Activated CD8-positive, alpha-beta memory T cell treated with anti-CD3 and anti-CD28 coated beads, Interleukin-2, amount 50 U/mL, for 4 hours (primary cell): ENCODE results near the gene TTN.

Source experiments
- DNase-seq: peaks from one replicate; pipeline ENCODE4 v3.0.0-alpha.2; 2020

The TTN gene

DNA sequence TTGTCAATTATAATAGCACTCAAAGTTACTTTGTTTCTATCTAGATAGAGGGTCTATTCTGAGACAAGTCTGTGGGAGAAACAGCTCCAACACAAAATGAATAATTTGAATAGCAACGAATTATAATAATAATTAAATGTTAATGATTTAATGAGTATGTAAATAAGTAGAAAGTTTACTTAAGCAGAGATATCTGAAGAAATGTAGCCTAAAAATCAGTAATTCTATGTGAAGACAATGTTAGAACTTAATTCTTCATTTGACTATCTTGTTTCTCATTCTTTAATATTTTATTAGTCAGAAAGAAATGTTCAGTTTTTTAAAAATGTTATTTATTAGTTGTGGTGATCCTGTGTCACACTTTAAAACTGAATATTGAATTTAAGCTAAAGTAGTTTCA, 165.7 kb downstream of the TTN start:
- DNase-seq = no peak

- no peak for DNase-seq
Measured at GRCh38 chr2:178635897-178636296, 171.3 kb downstream of the TTN start.

DNA sequence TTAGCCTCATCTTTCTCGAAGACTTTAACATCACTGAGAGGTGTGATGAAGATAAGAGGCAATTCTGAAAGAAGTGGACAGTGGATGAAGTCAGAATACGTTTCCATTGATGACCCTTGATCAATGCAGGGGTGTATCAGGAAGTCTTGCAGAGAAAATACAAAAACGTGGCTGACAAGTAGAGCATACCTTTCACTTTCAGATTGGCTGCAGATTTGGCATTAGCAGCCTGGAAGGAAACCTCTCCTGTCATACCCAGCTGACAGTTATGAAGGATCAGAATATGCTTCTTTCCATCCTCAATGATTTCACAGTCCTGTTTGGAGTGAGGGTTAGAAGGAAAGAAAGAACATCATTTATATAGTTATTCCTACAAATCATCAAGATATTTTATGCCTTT, 174.5 kb downstream of the TTN start:
- no peak for DNase-seq

- no peak for DNase-seq
Measured at GRCh38 chr2:178630581-178630980, 176.6 kb downstream of the TTN start.

- no peak for DNase-seq
Measured at GRCh38 chr2:178629463-178629862, 177.8 kb downstream of the TTN start.

DNA sequence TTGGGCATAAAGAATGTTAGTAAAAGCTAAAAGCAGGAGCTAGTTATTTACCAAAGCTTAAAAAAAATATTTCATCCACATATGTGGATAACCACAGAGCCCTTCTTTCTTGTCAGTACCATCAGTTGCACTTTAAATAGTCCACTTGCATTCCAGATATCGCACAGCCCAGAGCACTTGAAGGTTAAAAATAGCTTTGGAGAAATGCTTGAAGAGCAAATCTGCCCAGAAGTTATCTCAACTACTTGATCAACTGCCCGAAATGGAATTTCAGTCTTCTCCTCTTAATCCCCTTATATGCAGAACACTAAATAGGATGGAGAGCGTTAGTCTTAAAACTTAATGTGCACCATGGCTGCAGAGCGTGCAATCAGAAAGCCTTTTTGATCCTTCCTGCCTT, 178.6 kb downstream of the TTN start:
- DNase-seq = no peak

DNA sequence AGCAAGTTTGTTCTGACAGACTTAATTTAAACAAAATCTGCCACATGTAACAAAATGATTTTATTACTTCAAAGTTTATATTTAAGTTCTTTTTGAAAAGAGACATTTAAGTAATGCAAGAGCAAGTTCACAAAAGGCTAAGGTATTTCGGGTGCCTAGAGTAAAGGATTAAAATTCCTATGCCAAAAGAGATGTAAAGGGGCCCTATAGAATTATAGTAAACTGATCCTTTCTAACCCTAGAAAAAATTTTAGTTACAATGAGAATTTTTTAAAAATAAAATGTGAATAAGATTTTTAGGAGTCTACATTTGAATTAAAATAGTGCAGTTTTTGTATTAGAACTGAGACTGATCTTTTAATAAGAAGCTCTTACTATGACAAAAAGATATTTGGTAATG, 179.8 kb downstream of the TTN start:
- no peak for DNase-seq

DNA sequence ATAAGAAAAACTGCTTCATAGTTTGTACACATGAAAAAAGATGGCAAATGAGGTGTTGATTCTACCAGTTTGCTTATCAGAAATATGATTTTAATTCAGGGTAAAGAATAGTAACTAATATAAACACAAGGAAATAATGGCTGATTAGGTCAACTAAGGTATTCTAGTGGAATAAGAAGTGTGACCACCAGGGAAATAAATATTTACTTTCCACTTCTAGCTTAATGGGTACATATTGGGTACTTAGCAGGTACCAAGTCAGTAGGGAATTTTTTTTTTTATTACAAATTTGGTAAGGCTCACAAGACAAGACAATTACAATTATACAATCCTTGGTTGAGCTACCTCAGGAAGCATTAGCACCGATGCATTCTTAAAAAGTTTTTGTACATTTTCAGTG, 191.3 kb downstream of the TTN start:
- no peak for DNase-seq

DNA sequence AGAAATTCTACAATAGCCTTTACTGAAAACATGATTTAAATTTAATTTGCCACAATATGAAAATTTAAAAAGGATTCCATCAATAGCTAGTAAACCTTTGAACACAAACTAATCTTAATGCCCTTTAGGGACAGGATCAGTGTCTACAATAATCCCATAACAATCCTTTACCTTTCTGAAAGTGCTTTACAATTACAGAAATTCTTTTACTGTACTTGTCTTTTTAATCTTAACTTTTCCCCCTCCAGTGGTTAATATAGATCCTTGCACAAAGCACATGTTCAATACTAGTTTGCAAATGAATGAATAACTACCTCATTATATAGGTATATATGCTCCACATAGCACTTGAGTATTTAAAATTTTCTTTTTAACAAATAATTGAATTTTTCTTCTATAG, 204.3 kb downstream of the TTN start:
- DNase-seq = no peak

DNA sequence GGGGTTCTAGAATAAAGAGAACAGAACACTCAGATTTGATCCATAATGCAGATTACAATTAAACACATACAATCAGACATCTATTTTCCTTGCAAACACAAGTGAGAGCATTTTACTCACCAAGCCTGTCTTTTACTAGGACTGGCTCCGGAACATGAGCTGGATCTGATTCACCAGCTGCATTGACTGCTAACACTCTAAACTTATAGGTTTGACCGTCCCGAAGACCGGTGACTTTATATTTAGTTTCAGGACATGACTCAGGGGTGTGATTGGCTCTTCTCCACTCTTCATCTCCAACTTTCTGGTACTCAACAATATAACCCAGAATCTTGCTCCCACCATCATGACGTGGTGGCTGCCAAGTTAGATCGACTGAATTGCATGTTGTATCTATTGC, 214.6 kb downstream of the TTN start:
- no peak for DNase-seq

- DNase-seq = no peak
Measured at GRCh38 chr2:178589335-178589734, 217.9 kb downstream of the TTN start.

DNA sequence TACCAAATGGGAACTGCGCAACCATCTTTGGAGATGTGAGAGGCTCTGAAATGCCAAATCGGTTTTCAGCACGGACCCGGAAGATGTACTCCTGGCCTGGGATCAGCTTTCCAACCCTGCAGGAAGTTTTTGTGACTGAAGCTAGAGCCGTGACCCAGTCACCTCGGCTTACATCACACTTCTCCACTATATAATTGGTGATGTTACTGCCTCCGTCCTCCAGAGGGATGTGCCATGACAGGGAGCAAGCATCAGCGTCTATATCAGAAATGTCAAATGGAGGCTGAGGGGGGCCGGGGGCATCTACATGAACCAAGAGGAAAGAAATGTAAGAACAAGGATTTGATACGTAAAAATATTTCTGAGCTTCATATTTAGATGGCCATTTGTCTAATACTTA, 222.6 kb downstream of the TTN start:
- DNase-seq = no peak

DNA sequence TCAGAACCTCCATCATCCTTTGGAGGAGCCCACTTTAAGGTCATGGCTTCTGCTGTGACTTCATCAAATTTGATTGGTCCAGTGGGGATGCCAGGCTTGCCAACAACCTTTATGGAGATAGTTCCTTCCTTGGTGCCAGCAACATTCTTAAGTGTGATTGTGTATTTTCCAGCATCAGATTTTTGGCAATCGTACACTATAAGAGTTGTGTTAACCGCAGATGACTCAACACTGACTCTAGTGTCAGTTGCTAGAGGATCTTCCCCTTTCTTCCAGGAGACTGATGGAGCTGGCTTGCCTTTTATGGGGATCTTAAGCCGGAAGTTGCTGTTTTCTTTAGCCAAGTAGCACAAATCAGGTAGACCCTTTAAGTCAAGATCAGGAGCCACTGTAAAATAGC, 228.2 kb downstream of the TTN start:
- no peak for DNase-seq

DNA sequence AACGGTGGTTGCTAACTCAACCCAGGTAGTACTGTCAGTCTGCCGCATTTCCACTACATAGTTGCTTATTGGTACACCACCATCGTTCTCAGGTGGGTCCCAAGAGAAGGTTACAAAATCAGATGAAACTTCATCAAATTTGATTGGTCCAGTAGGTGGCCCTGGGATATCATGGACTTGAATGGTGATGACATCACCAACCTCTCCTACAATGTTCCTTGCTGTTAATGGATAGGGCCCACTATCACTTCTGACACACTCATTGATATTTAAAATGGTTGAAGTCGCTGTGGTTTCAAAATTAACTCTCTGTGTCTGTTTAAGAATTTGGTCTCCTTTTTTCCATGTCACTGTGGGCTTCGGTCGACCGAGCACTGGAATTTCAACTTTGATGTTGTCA, 232.4 kb downstream of the TTN start:
- DNase-seq = no peak

DNA sequence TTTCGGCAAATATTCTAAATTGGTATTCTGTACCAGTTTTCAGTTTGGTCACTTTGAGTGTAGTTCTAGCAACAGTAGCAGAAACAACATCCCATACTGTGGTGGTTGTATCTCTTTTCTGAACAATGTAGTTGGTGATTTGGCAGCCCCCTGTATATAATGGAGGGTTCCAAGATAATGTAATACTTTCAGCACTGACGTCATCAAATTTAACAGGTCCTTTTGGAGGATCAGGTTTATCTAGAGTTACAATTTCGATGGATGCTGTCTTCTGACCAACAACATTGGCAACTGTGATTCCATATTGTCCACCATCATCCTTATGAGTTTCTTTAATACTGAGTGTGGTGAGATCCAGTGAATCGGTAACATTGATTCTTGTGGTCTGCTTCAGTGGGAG, 239.0 kb downstream of the TTN start:
- no peak for DNase-seq

DNA sequence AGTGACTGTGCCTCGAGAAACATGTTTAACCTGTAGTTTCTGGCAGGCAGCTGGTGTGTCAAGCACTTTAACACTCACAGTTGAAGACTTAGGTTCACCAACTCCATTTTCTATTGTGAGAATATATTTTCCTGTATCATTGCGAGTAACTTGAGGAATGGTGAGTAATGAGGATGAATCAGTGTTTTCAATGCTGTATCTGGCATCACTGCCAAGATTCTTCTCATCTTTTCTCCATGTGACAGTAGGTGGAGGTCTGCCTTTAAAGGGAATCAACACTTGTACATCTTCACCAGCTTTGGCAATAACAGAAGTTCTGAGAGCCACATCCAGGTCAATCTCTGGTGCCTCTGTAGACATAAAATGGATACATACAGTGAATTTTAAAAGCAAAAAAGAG, 254.2 kb downstream of the TTN start:
- no peak for DNase-seq

DNA sequence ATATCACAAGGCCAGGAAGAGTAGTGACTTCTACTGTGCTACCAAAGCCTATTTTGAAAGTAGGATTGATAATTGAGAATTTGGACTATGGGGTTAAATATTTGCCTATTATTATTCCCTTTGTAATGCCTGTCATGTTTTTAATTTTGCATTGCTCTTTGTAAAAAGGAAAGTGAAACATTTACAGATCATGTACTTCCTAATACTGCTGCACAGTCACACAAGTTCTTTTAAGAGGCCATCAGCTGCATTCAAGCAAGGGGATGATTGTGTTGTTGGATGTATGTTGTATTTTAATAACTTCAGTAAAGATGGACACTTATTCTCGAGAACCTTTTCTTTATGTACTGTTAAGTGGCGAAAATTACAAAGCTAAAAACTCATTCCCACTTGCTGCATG, 256.9 kb downstream of the TTN start:
- DNase-seq = no peak

DNA sequence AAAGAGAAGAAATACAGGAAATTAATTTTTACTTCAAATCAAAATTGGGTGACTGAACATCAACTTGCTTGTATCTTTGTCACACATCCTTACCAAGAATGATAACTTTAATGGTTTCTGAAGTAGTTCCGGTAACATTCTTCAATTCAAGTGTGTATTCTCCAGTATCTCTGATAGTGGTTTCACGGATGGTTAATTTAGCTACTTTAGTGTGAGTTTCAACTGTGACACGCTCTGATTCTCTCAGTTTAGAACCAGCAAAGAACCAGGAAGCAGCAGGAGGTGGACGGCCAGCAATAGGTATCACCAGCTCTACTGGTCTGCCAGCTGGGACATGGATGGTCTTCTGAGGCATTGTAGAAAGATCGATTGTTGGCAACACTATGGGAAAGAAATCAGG, 264.7 kb downstream of the TTN start:
- no peak for DNase-seq

DNA sequence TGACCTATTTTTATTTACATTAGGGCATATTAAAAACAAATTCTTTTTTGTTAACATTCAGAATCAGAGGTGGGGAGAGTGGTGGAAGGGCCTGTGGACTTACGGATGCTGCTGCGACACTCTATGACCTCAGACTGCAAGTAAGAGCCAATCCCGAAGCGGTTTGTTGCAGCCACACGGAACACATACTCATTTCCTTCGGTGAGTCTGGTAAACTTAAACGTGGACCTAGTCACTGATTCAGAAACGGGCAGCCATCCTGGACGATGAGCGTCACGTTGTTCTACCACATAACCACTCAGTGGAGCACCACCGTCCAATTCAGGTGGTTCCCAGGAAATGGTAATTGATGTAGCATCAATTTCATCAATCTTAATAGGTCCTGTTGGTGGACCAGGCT, 265.1 kb downstream of the TTN start:
- no peak for DNase-seq

DNA sequence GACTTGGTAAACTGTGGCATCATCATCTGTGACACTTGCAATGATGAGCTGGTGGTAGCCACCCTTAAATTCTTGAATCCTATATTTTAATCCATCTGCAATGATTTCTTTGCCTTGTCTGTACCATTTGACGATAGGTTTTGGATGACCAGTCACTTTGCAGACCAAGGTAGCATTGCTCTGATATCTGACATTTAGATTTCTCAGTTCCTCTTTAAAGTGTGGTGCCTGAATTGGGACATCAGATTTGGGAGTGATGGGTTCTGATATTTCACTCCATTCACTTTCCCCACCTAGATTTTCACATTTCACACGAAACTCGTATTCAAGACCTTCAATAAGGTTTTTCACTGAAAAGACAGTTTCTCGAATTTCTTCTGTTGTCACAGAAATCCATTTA, 271.2 kb downstream of the TTN start:
- no peak for DNase-seq

- no peak for DNase-seq
Measured at GRCh38 chr2:178531168-178531567, 276.1 kb downstream of the TTN start.

- DNase-seq = no peak
Measured at GRCh38 chr2:178530625-178531142, 276.5 kb downstream of the TTN start.

DNA sequence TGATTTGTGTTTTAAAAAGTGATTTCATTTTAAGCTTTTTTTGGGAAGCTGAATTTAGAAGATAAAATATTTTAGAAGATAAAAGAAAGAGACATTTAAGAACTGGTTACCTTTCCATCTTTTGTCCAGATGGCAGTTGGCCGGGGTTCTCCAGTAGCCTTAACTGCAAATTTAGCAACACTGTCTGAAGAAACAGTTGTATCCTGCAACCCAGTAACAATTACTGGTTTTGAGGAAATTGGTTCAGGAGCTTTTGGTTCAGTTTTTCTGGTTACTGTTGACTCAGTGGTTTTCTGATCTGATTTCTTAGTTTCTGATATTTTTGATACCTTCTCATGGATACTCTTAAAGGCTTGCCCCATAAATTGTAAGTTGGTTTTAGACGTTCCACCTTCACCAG, 277.1 kb downstream of the TTN start:
- DNase-seq = no peak

DNA sequence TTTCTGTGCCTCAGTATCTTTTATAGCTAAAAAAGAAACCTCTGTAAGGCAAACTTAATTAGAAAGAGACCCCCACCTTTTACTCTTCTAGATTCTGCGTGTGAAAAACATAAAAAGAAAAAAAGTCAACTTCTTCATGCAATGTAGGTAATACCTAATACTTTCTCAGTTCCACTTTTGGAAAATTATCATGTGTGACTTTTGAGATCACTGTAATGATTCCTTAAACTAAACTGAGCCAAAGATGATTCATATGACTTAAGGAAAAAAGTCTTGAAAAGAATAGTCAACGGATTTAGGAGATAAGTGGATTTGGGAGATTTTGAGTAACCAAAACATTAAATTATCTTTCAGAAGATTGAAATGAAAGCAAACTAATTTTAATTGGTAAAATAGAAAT, 278.0 kb downstream of the TTN start:
- no peak for DNase-seq

DNA sequence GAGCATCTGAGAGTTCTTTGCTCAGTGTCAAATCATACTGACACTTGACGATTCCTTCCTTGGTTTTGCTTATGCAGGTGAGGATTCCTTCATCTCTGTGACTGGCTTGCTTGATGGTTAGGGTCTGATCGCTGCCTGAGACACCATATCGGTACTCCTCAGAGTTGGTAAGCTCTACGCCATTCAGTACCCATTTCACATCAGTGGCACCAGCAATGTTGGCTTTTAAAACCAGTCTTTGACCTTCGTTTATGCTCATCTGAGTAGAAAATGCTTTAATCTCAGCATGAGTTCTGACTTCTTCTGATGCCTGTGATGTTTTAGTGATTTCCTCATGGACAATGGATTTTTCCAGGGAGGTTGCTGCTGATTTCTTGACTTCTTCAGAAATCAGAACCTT, 278.6 kb downstream of the TTN start:
- no peak for DNase-seq

GRCh38 chr2:178527592-178527991, 279.6 kb downstream of the TTN start:
- DNase-seq = no peak
